ENCODE measurements around the gene RETN. TPM values are rescaled to one million over a fixed set of nuclear protein-coding genes. Genes with fewer than 3 reads are reported as not detected.

The RETN gene
- total RNA-seq, 1 donor from 2014 or later = not detected

- H3K27ac Mint-ChIP-seq (ENCODE audit: unreplicated experiment) = no peak overlapping the region
- no peak for DNase-seq
- peaks cover 4% of the 10 kb centered on the region for H3K27me3 Mint-ChIP-seq (ENCODE audit: unreplicated experiment)
- peaks cover 6% of the 10 kb centered on the region for H3K4me1 Mint-ChIP-seq (ENCODE audit: low read depth, unreplicated experiment)
- H3K4me3 Mint-ChIP-seq (ENCODE audit: unreplicated experiment) = no peak overlapping the region
- H3K36me3 Mint-ChIP-seq (ENCODE audit: unreplicated experiment) = no peaks in the 10 kb centered on the region
- TF ChIP-seq, protein P1, sequence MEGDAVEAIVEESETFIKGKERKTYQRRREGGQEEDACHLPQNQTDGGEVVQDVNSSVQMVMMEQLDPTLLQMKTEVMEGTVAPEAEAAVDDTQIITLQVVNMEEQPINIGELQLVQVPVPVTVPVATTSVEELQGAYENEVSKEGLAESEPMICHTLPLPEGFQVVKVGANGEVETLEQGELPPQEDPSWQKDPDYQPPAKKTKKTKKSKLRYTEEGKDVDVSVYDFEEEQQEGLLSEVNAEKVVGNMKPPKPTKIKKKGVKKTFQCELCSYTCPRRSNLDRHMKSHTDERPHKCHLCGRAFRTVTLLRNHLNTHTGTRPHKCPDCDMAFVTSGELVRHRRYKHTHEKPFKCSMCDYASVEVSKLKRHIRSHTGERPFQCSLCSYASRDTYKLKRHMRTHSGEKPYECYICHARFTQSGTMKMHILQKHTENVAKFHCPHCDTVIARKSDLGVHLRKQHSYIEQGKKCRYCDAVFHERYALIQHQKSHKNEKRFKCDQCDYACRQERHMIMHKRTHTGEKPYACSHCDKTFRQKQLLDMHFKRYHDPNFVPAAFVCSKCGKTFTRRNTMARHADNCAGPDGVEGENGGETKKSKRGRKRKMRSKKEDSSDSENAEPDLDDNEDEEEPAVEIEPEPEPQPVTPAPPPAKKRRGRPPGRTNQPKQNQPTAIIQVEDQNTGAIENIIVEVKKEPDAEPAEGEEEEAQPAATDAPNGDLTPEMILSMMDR (IDR thresholded peaks at IDR 0.05; ENCODE audit: partially characterized antibody, unreplicated experiment) = no peak
- H3K9me3 Mint-ChIP-seq (ENCODE audit: unreplicated experiment) = no peaks in the 10 kb centered on the region
Observed at GRCh38 chr19:7645163-7645562, 23.7 kb upstream of the RETN start.

DNA sequence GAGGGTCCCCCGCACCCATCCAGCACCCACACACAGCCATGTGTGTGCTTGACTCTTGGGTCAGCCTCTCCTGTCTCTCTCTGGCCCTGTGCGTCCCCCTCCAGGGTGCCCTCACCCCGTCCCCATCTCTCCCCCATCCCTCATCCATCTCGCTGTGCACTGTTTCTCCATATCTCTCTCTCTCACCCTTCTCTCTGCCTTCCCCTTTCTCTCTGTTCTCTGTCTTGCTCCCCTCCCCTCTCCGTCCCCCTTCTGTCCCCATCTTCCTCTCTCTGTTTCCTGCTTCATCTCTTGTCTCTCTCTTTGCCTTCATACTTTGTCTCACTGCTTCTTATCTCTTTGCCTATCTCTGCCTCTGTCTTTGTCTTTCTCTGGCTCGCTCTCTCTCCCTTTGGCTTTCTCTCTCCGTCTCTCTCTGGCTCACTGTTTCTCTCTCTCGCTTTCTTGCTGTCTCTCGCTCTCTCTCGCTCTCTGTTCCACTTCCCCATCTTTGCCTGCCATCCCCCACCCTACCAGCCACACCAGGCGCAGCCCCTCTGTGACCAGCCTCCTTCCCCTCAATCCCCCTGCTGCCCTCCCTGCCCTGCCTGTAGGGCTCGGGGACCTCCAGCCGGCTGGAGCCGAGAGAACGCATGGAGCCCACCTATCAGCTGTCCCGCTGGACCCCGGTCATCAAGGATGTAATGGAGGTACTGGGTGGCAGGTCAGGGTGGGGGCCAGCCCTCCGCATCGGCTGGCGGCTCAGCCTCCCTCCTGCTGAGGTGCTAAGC lies 23.0 kb upstream of the RETN start:
- no peak for DNase-seq
- no peaks in the 10 kb centered on the region for H3K9me3 Mint-ChIP-seq (ENCODE audit: unreplicated experiment)
- TF ChIP-seq, protein P1 (IDR thresholded peaks at IDR 0.05; ENCODE audit: partially characterized antibody, unreplicated experiment) = no peak
- no peaks in the 10 kb centered on the region for H3K36me3 Mint-ChIP-seq (ENCODE audit: unreplicated experiment)
- H3K4me3 Mint-ChIP-seq (ENCODE audit: unreplicated experiment) = no peak overlapping the region
- peaks cover 5% of the 10 kb centered on the region for H3K27me3 Mint-ChIP-seq (ENCODE audit: unreplicated experiment)
- H3K4me1 Mint-ChIP-seq (ENCODE audit: low read depth, unreplicated experiment) = peaks cover 2% of the 10 kb centered on the region
- no peak overlapping the region for H3K27ac Mint-ChIP-seq (ENCODE audit: unreplicated experiment)

DNA sequence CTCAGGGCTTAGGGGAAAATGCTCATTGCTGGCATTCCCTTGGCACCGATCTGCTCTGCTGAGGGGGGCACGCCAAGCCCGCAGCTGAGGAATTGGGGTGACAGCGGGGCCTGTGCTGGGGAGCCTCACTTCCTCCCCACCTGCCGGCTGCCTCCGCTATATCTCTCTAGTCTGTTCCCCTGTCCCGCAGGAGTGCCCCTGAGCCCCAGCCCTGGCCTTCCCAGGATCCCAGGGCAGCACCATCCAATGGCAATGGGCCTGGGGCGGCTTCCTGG lies 22.5 kb upstream of the RETN start:
- H3K9me3 Mint-ChIP-seq (ENCODE audit: unreplicated experiment) = no peaks in the 10 kb centered on the region
- H3K4me3 Mint-ChIP-seq (ENCODE audit: unreplicated experiment) = no peak overlapping the region
- peaks cover 5% of the 10 kb centered on the region for H3K27me3 Mint-ChIP-seq (ENCODE audit: unreplicated experiment)
- peaks cover 2% of the 10 kb centered on the region for H3K4me1 Mint-ChIP-seq (ENCODE audit: low read depth, unreplicated experiment)
- H3K27ac Mint-ChIP-seq (ENCODE audit: unreplicated experiment) = no peak overlapping the region
- H3K36me3 Mint-ChIP-seq (ENCODE audit: unreplicated experiment) = no peaks in the 10 kb centered on the region
- no peak for DNase-seq
- TF ChIP-seq, protein P1 (IDR thresholded peaks at IDR 0.05; ENCODE audit: partially characterized antibody, unreplicated experiment) = no peak

DNA sequence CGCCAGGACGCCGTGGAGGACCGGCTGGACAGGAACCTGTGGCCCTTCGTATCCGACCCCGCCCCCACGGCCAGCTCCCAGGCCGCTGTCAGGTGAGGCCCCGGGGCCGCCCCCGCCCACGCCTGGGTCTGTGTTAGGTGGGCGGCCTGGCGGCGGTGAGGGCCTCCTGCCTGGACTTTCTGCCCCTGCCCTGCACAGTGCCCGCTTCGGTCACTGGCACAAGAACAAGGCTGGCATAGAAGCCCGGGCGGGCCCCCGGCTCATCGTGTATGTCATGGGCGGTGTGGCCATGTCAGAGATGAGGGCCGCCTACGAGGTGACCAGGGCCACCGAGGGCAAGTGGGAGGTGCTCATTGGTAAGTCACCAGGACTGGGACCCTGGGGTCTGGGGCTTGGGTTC lies 21.7 kb upstream of the RETN start:
- H3K27me3 Mint-ChIP-seq (ENCODE audit: unreplicated experiment) = peaks cover 7% of the 10 kb centered on the region
- TF ChIP-seq, protein P1 (IDR thresholded peaks at IDR 0.05; ENCODE audit: partially characterized antibody, unreplicated experiment) = no peak
- H3K27ac Mint-ChIP-seq (ENCODE audit: unreplicated experiment) = no peak overlapping the region
- no peak overlapping the region for H3K4me3 Mint-ChIP-seq (ENCODE audit: unreplicated experiment)
- peaks cover 2% of the 10 kb centered on the region for H3K9me3 Mint-ChIP-seq (ENCODE audit: unreplicated experiment)
- H3K4me1 Mint-ChIP-seq (ENCODE audit: low read depth, unreplicated experiment) = peaks cover 3% of the 10 kb centered on the region
- no peaks in the 10 kb centered on the region for H3K36me3 Mint-ChIP-seq (ENCODE audit: unreplicated experiment)
- no peak for DNase-seq

DNA sequence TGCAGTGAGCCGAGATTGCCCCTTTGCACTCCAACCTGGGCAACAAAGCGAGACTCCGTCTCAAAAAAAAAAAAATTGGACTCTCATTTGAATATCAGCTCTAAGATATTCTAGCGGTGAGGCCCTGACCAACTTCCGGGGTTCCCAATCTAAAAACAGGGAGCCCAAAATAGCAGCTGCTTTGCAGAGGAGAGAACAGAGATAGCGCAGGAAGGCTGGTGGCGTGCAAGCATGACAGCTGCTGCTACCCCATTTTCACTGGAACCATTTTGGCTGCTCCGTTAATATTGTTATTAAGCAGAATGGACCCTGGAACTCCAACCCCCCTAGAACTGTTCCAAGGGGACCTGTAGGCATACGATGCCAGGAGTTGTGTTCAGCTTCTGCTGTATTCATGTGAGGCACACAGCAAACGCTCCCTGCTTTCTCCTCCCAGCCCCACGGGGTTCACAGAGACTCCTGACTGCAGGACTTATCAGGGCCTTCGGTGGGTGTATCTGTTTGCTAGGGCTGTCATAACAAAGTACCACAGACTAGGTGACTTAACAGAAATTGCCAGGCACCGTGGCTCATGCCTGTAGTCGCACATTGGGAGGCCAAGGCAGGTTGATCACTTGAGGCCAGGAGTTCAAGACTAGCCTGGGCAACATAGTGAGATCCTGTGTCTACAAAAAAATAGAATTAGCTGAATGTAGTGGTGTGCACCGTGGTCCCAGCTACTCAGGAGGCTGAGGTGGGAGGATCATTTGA lies 20.4 kb upstream of the RETN start:
- Mint-ChIP-seq H3K36me3 (ENCODE audit: unreplicated experiment) (peaks cover 4% of the 10 kb centered on the region), H3K9me3 (ENCODE audit: unreplicated experiment) (peaks cover 8% of the 10 kb centered on the region), H3K27ac (ENCODE audit: unreplicated experiment) (no peak overlapping the region), H3K4me3 (ENCODE audit: unreplicated experiment) (no peak overlapping the region), H3K4me1 (ENCODE audit: low read depth, unreplicated experiment) (peaks cover 9% of the 10 kb centered on the region), H3K27me3 (ENCODE audit: unreplicated experiment) (peaks cover 14% of the 10 kb centered on the region)
- DNase-seq = no peak
- TF ChIP-seq, protein P1 (IDR thresholded peaks at IDR 0.05; ENCODE audit: partially characterized antibody, unreplicated experiment) = no peak

Data from glutamatergic neuron (in vitro differentiated cells).